ENCODE results near the gene S100B. TPM values are rescaled to one million over a fixed set of nuclear protein-coding genes. Genes with fewer than 3 reads are reported as not detected.

S100B gene
- total and polyA plus RNA-seq, 2 of the 8 experiments (the other 6 are each of a cell fraction or from before 2014, with no cell fraction given) = 0.36 to 0.69 TPM

DNA sequence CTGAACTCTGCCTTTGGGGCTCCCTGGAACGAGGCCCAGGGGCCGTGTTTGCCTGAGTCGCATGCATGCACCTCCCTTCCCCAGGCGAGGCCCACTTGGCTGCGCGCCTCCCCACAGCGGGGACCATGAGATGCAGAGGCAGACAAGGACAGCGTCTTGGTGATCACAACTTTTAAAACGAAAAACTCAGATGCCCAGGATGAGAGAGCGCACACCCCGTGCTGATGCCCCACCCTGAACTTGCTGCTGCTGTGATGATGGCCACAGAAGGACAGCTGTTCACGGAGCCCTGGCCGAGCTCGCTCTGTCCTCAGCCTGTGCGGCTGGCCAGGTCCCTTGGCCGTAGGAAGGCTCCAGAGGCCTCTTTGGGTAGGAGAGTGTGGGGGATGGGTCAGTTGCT, 19.2 kb upstream of the S100B start (continued):
- no peak for TF ChIP-seq KDM5A (IDR thresholded peaks at IDR 0.05; ENCODE audit: low read length)
- TF ChIP-seq RAD21 (IDR thresholded peaks at IDR 0.05 in 1 of 2, conservative IDR thresholded peaks at IDR 0.05 in 1 of 2; ENCODE audit: low read depth in 2 of 2, low read length in 2 of 2) = no peak
- no peak for TF ChIP-seq SP2 (IDR thresholded peaks at IDR 0.05; ENCODE audit: low read length)
- no peak for TF ChIP-seq RNF2 (IDR thresholded peaks at IDR 0.05; ENCODE audit: borderline replicate concordance, low read depth, low read length, missing control alignments, poor library complexity, severe bottlenecking)
- TF ChIP-seq SIN3A (conservative IDR thresholded peaks at IDR 0.05 in 1 of 2, IDR thresholded peaks at IDR 0.05 in 1 of 2; ENCODE audit: low read depth in 1 of 2, low read length in 2 of 2) = no peak

Data from H1 (cell line).